HCT116 (cell line): Measurements from ENCODE around the gene RASA2. TPM values are rescaled to one million over a fixed set of nuclear protein-coding genes. Genes with fewer than 3 reads are reported as not detected.

Experiments
- ATAC-seq: fragments of 200-7000 bp; cut with Tn5 transposase; 2 replicates; pipeline ENCODE4 v1.9.1; 2020; ENCODE audit warnings: mild to moderate bottlenecking, moderate library complexity
- BruUV-seq: library from RNA; stranded (reverse); fragments of 400-500 nt; replicated peaks from 2 replicates; lab custom pipeline; 2021; lab: Mats Ljungman, UMichigan
- CTCF ChIA-PET: fragments of 300-600 bp; sonication (Branson Sonifier 250); formaldehyde crosslinking; loops from one replicate; lab custom pipeline; 2021; ENCODE audit warnings: antibody characterized with exemption; lab: Charles Lee
- POLR2A ChIA-PET: fragments of 300-600, 350-600 bp; sonication (Branson Sonifier 250); formaldehyde crosslinking; loops from one replicate; lab custom pipeline; 2021; ENCODE audit warnings: antibody characterized with exemption; lab: Charles Lee
- RAD21 ChIA-PET, 2 experiments: fragments of 300-600 bp; sonication (Branson Sonifier 250); formaldehyde crosslinking; loops; one replicate each; lab custom pipeline; 2023; ENCODE audit warnings: low total read pairs in 2 of 2; ENCODE audit not compliant: uncharacterized antibody in 2 of 2, unreplicated experiment in 2 of 2, low non-redundant PET in 1 of 2; lab: Charles Lee
- DNase-seq: peaks from one replicate; pipeline ENCODE4 v3.0.0-alpha.2; 2010; ENCODE audit warnings: low read depth, low spot score
- H2AFZ ChIP-seq: fragments of 200-600 bp; shearing (Covaris generic), sonication (generic); 2 replicates; pipeline ENCODE4 v1.6.1; 2017; ENCODE audit warnings: low read depth, mixed run types, mixed read lengths, antibody characterized with exemption, low read length; ENCODE audit not compliant: poor library complexity, severe bottlenecking
- H3K27ac ChIP-seq: 2 replicates; pipeline ENCODE4 v1.5.1; 2012; ENCODE audit warnings: low read depth, low read length
- H3K27me3 ChIP-seq: fragments of 200-600 bp; sonication (generic); 2 replicates; pipeline ENCODE4 v1.6.1; 2016; ENCODE audit warnings: mixed run types, low read length, mixed read lengths; ENCODE audit not compliant: insufficient read depth
- H3K36me3 ChIP-seq, 2 experiments: fragments of 200-500 bp in 1 of 2; fragments of 200-600 bp in 1 of 2; sonication (Bioruptor generic) in 1 of 2; sonication (generic) in 1 of 2; 2 replicates each; pipeline versions ENCODE4 v1.5.1 to v1.6.1; 2014 to 2016; ENCODE audit warnings: low read length in 2 of 2, inconsistent platforms in 1 of 2, mixed read lengths in 1 of 2, mixed run types in 1 of 2; ENCODE audit not compliant: insufficient read depth in 2 of 2, control insufficient read depth in 1 of 2
- H3K4me1 ChIP-seq, 2 experiments: fragments of 200-600 bp in 1 of 2; sonication (generic) in 1 of 2; 2 replicates each; pipeline versions ENCODE4 v1.5.1 to v1.6.1; 2012 to 2017; ENCODE audit warnings: low read length in 2 of 2, inconsistent platforms in 1 of 2, mild to moderate bottlenecking in 1 of 2, mixed read lengths in 1 of 2, mixed run types in 1 of 2, moderate library complexity in 1 of 2; ENCODE audit not compliant: insufficient read depth in 2 of 2, control insufficient read depth in 1 of 2
- H3K4me2 ChIP-seq: fragments of 200-600 bp; sonication (generic); 2 replicates; pipeline ENCODE4 v1.6.1; 2017; ENCODE audit warnings: mixed run types, low read length, mixed read lengths
- H3K4me3 ChIP-seq, 2 experiments: fragments of 200-600 bp in 1 of 2; sonication (generic) in 1 of 2; replicated peaks in 1 of 2; 2 replicates each; pipeline ENCODE4 v1.5.1; 2011 to 2016; ENCODE audit warnings: low read length in 2 of 2, control low read depth in 1 of 2, low read depth in 1 of 2, mild to moderate bottlenecking in 1 of 2, mixed read lengths in 1 of 2, mixed run types in 1 of 2
- H3K79me2 ChIP-seq: fragments of 200-600 bp; sonication (generic); 2 replicates; pipeline ENCODE4 v1.6.1; 2017; ENCODE audit warnings: mild to moderate bottlenecking, mixed run types, low read length, moderate library complexity, mixed read lengths; ENCODE audit not compliant: insufficient read depth
- H3K9ac ChIP-seq: fragments of 200-600 bp; sonication (generic); 2 replicates; pipeline ENCODE4 v1.6.1; 2016; ENCODE audit warnings: low read length, mixed read lengths
- H3K9me2 ChIP-seq: fragments of 200-600 bp; sonication (generic), shearing (Covaris generic); 2 replicates; pipeline ENCODE4 v1.6.1; 2017; ENCODE audit warnings: mixed run types, mild to moderate bottlenecking, moderate library complexity; ENCODE audit not compliant: insufficient read depth
- H3K9me3 ChIP-seq, 2 experiments: fragments of 200-500 bp in 1 of 2; fragments of 200-600 bp in 1 of 2; sonication (Bioruptor generic) in 1 of 2; sonication (generic) in 1 of 2; 2 replicates each; pipeline ENCODE4 v1.6.1; 2014 to 2017; ENCODE audit warnings: low read length in 2 of 2, mixed read lengths in 2 of 2, inconsistent platforms in 1 of 2, low read depth in 1 of 2, mild to moderate bottlenecking in 1 of 2, mixed run types in 1 of 2, moderate library complexity in 1 of 2; ENCODE audit not compliant: control insufficient read depth in 1 of 2, insufficient read depth in 1 of 2
- H4K20me1 ChIP-seq: fragments of 200-600 bp; sonication (generic), shearing (Covaris generic); 2 replicates; pipeline ENCODE4 v1.6.1; 2017; ENCODE audit warnings: mixed run types, mild to moderate bottlenecking, moderate library complexity; ENCODE audit not compliant: insufficient read depth
- CEBPB ChIP-seq: IDR thresholded peaks from 2 replicates; pipeline ENCODE4 v1.6.1; 2012; ENCODE audit warnings: low read depth
- EGR1 ChIP-seq: IDR thresholded peaks from 2 replicates; pipeline ENCODE4 v1.6.1; 2012; ENCODE audit warnings: low read depth
- EZH2phosphoT487 ChIP-seq: fragments of 200-600 bp; IDR thresholded peaks from 2 replicates; pipeline ENCODE4 v1.6.1; 2018; ENCODE audit warnings: antibody characterized with exemption, borderline replicate concordance
- FOSL1 ChIP-seq: IDR thresholded peaks from 2 replicates; pipeline ENCODE4 v1.6.1; 2012; ENCODE audit warnings: low read depth
- JUND ChIP-seq: IDR thresholded peaks from 2 replicates; pipeline ENCODE4 v1.6.1; 2012
- MAX ChIP-seq: IDR thresholded peaks from 2 replicates; pipeline ENCODE4 v1.6.1; 2012
- POLR2AphosphoS5 ChIP-seq: IDR thresholded peaks from 2 replicates; pipeline ENCODE4 v1.6.1; 2011; ENCODE audit warnings: mild to moderate bottlenecking, low read depth, low read length, moderate library complexity
- REST ChIP-seq: IDR thresholded peaks from 2 replicates; pipeline ENCODE4 v1.6.1; 2012; ENCODE audit warnings: low read depth
- SP1 ChIP-seq: IDR thresholded peaks from 2 replicates; pipeline ENCODE4 v1.6.1; 2012; ENCODE audit warnings: low read depth
- SRF ChIP-seq: IDR thresholded peaks from 2 replicates; pipeline ENCODE4 v1.6.1; 2012; ENCODE audit warnings: low read depth
- TCF7L2 ChIP-seq: IDR thresholded peaks from 2 replicates; pipeline ENCODE4 v1.7.0; 2011; ENCODE audit warnings: borderline replicate concordance, inconsistent platforms; ENCODE audit not compliant: insufficient read depth, insufficient read length; ENCODE audit errors: extremely low read depth
- ZBTB33 ChIP-seq: IDR thresholded peaks from 2 replicates; pipeline ENCODE4 v1.6.1; 2011; ENCODE audit warnings: mild to moderate bottlenecking, low read length, moderate library complexity; ENCODE audit not compliant: insufficient replicate concordance; ENCODE audit errors: extremely low read depth
- ZFX ChIP-seq: fragments of 450-650 bp; IDR thresholded peaks from 2 replicates; pipeline ENCODE4 v1.6.1; 2017
- intact Hi-C: fragments of 100-400 bp; cut with micrococcal nuclease; formaldehyde crosslinking; loops from 2 replicates; pipeline ENCODE4 v1.10.0; 2022
- total RNA-seq: library from RNA; stranded (reverse); gene quantifications from one replicate; pipeline ENCODE4 v1.2.1, GENCODE V29; 2021; ENCODE audit not compliant: unreplicated experiment

The RASA2 gene
- total RNA-seq, 1 experiment from 2014 or later: 12.8 TPM

GRCh38 chr3:141482245-141482922, 4.4 kb upstream of the RASA2 start:
- Histone ChIP-seq H3K4me1 (peaks cover 9 to 25% of the 10 kb centered on the region in 2 experiments), H3K27me3 (no peaks in the 10 kb centered on the region), H4K20me1 (no peaks in the 10 kb centered on the region), H3K79me2 (no peaks in the 10 kb centered on the region), H3K9me2 (no peaks in the 10 kb centered on the region), H3K27ac (no peak overlapping the region), H2AFZ (peak overlapping the region; percentile 55), H3K4me2 (peak overlapping the region; percentile 33), H3K36me3 (no peaks in the 10 kb centered on the region), H3K9ac (no peak overlapping the region), H3K9me3 (no peaks in the 10 kb centered on the region), H3K4me3 (no peak overlapping the region)
- ChIA-PET CTCF (interaction anchor here (1.1 kb wide), 1 partner anchor 22 kb away, joined by 3 read pairs; no protein-coding TSS in a partner anchor), RAD21 (no interaction called here), POLR2A (no interaction called here)
- peak; percentile 15 for DNase-seq
- no peak for ATAC-seq
- intact Hi-C loops: no loop called here
- BruUV-seq: no TSS peak
- TF ChIP-seq FOSL1 (peak; percentile 57), ZFX (no peak), TCF7L2 (no peak), SP1 (peak; percentile 13; the same call in 1 of the 2 replicates), JUND (peak; percentile 43; the same call in 1 of the 2 replicates), CEBPB (peak; percentile 39; the same call in 1 of the 2 replicates), EZH2phosphoT487 (no peak)

- ChIA-PET POLR2A (no interaction called here), CTCF (no interaction called here), RAD21 (no interaction called here)
- Histone ChIP-seq H3K9me3 (no peaks in the 10 kb centered on the region), H3K4me1 (peaks cover 12 to 36% of the 10 kb centered on the region in 2 experiments), H3K9ac (no peak overlapping the region), H3K27me3 (no peaks in the 10 kb centered on the region), H3K4me2 (no peak overlapping the region), H2AFZ (no peak overlapping the region), H3K4me3 (no peak overlapping the region), H3K27ac (no peak overlapping the region), H3K36me3 (no peaks in the 10 kb centered on the region), H3K79me2 (peaks cover 21% of the 10 kb centered on the region), H4K20me1 (peaks cover 9% of the 10 kb centered on the region; the same call in 1 of the 2 replicates), H3K9me2 (no peaks in the 10 kb centered on the region)
- intact Hi-C loops: no loop called here
- ATAC-seq (no peak), DNase-seq (no peak)
- BruUV-seq: no TSS peak
- TF ChIP-seq SRF (no peak), EZH2phosphoT487 (no peak), ZBTB33 (no peak), REST (no peak), POLR2AphosphoS5 (no peak), MAX (no peak), SP1 (no peak), EGR1 (no peak)
These were observed 2.0 kb upstream of the RASA2 start for GRCh38 chr3:141484701-141485287.
